GM18520 (cell line): Measurements from ENCODE around the gene GRN.
A peak's percentile ranks its signal among the peaks of the same experiment; 100 is the strongest.

Experiments used
- ATAC-seq: cut with Tn5 transposase; IDR thresholded peaks from one replicate; pipeline ENCODE4 v1.9.1; 2021; ENCODE audit not compliant: unreplicated experiment

The GRN gene

DNA sequence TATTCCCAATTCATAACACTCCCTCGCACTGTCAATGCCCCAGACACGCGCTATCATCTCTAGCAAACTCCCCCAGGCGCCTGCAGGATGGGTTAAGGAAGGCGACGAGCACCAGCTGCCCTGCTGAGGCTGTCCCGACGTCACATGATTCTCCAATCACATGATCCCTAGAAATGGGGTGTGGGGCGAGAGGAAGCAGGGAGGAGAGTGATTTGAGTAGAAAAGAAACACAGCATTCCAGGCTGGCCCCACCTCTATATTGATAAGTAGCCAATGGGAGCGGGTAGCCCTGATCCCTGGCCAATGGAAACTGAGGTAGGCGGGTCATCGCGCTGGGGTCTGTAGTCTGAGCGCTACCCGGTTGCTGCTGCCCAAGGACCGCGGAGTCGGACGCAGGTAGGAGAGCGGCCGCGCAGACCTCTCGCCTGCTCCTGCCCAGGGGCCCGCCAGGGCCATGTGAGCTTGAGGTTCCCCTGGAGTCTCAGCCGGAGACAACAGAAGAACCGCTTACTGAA is at the start of gene GRN:
Gene GRN, plus strand, starts transcription at position 364 of the 515 bp plus-strand sequence. CDS start 3,863 bp downstream, outside the sequence.
- peak; percentile 45 for ATAC-seq

DNA sequence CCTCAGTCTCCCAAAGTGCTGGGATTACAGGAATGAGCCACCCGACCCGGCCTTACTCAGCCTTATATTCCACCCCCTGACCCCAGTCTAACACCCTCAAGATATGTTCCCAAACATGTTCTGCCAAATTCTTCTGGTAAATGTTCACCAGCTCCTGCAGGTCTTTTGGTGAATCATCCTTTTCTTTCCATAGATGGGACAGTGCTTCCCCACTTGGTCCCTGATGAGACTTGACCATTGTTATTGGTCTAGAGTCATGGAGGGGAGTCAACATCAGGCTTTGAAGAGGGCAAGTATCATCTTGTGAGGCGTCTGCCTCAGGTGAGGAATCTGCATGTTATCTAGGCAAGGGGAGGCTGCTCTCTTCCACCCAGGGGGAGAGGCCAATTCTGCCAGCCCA is 47.1 kb upstream of the GRN start:
- no peak for ATAC-seq

DNA sequence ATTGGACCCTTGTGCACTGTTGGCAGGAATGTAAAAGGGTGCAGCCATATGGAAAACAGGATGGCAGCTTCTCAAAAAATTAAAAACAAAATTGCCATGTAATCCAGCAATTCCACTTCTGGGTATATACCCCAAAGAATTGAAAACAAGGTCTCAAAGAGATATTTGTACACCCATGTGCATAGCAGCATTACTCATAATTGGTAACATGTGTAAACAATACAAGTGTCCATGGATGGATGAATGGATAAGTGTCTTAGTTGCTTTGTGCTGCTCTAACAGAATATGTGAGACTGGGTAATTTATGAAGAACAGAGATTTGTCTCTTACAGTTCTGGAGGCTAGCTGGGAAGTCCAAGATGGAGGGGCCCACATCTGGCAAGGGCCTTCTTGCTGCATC is 40.5 kb upstream of the GRN start:
- no peak for ATAC-seq

DNA sequence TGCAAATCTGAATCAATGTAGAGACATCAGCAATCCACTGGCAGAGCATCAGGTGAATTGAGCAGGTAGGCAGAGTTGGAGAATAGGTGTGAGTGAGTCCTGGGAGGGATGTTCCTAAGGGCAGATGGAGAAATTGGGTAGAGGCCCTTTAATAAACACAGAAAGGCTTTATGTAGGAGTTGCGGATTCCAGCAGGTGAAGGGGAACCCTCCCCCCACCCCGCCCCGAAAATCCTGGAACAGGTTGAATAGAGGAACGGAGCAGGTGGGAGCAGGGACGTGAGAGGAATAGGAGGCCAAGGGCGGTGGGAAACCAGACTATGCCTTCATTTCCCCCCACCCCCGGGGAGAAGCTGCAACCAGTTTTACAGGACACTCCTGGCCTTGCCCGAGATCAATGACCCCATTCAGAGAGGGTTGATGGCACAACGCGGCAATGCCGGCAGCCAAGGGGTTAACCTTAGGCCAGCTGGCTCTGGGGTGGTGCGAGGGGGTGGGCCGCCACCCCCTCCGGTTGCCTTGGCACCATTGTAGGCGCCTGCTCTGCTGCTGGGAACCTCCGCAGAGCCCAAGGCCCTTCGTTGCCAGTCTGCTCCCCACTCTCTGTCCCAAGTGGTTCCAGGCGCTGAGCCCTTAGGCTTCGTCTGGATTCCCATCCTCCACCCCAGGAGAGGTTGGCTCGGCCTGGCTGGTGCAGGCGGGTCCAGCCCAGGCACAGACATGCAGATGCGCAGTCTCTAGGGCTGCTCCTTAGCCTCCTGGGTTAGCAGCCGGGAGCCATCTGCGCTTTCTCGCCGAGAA is 37.5 kb upstream of the GRN start:
- no peak for ATAC-seq

DNA sequence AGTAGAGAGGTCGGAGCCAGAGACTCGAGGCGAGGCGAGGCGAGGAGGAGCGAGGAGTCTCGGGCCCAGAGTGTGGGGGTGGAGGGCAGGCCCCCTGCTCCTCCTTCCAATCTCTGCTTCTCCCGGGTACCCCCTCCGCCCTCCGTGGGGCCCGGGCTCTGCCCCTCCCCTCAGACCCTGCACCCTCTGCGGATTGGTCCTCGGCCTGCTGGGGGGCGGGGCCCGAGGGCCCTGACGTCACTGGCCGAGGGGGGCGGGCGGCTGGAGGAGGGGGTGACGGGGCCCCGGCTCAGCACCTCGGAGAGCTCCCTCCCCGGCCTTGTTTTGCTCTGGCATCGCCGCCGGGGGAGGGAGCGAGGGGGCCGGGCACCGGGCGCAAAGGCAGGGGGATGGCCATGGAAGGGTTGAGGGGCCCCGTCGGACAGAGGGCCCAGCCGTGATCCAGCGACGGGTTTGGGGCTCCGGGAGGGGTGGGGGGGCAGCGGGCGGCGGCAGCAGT is 36.7 kb upstream of the GRN start, which contains the start of gene RUNDC3A:
Gene RUNDC3A, plus strand, starts transcription at position 282 of the 499 bp plus-strand sequence. CDS start 232 bp downstream, outside the sequence.
- no peak for ATAC-seq

DNA sequence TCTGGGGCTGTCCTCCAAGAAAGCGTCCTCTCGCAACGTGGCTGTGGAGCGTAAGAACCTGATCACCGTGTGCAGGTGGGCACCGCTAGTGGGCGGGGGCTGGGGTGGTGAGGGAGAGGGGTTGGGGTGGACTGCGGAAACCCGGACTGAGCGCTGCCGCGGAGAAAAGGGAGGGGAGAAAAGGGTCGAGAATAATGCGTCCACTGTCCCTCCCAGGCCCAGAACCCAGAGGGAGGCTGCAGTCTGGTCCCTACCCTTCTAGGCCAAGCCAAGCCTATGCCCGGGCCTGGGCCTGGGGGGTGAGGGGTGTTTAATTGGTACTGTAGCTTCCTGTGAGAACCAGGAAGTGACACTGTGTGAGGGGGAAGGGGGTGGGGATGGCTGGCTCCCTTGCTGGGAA is 36.2 kb upstream of the GRN start:
- no peak for ATAC-seq

DNA sequence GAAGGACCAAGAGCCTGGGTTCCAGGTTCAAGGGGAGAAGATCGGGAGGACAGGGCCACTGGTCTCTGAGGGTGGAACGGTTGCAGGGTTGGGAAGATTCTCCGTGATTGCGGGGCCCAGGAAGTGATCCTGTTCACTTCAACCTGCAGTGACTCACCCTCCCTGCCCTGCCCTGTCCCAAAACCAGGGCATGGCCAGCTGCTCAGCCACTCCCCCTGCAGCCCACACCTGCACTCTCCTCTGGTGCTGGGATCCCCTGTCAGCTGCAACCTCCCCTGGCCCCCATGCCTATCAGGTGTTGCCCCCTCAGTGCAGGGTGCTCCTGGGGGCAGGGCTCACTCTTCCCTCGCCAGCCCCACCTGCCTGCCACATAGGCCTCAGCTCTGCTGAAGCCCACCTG is 35.6 kb upstream of the GRN start:
- ATAC-seq, result no peak

DNA sequence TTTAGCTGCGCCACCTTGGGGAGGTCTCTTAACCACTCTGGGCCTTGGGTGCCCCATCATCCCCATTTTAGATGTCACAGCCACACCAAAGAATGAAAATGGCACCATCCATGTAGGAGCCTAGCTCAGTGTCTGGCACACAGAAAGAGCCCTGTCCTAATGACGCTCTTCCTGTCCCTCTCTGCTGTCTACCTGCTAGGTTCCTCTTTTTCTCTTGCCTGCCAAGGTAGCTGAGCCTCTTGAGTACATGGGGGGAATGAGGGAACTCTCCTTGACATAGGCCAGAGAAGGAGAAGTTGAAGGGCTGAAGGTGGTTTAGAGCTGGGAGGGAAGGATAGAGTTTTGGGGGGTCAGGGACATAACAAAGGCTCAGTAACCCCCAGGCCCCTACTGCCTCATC is 34.9 kb upstream of the GRN start:
- no peak for ATAC-seq

DNA sequence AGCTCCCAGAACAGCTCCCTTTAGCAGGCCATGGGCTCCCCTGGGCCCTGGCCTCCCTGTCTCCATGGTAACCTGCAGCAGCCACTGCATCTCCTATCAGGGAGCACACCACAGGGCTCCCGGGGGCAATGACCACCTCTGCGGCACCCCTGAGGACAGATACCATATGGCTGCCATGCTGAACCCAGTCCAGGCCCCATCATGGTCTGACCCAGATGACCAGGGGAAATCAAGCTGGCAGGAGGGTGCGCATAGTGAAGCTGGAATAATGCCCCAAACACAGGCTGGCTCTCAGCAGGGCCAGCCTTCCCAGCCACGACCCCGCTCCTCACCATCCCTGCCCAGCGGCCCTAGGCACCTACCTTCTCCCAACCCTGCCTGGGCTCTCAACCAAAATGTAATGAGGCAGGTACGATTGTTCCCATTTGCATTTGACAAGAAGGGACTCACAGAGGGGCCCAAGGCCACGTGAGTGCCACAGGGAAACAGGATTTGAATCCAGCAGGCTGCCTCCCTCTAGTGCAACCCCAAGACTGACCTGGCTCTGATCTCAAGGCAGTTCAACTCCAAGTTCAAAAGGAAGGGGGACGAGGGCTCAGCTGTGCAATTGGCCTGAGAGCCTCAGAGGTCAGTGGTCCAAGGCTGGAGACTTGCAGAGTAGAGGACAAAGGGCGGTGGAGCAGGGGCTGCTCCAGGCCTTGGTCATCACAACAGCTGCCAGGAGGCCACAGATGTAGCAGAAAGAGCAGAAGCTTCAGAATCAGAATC is 34.3 kb upstream of the GRN start:
- no peak for ATAC-seq

DNA sequence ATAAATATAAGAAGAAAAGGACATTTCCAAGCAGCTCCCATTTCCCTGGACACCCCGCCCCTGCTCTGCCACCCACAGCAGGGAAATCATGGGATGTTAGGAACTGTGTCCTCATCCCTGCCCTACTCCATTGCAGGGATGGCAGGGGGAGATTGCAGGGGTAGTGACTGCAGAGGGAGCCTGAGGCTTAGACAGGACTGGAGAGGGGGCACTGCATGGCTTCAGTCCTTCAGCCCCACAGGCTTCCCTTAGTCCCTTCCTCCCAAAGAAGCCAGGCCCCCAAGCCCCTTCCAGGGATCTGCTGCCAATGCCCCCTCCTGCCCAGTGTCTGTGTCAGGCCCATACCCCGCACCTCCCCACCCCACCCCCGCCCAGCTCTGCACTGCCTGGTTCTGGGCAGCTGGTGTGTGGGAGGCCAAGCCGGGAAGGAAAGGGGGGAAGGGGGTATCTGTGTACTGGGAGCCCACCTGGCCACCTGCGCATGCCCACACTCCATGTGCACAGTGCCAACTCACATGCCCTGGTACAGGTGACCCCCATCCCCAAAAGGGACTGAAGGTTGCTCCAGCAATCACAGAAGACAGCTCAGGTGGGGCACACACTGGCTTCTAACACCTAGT is 33.4 kb upstream of the GRN start:
- ATAC-seq, result no peak

DNA sequence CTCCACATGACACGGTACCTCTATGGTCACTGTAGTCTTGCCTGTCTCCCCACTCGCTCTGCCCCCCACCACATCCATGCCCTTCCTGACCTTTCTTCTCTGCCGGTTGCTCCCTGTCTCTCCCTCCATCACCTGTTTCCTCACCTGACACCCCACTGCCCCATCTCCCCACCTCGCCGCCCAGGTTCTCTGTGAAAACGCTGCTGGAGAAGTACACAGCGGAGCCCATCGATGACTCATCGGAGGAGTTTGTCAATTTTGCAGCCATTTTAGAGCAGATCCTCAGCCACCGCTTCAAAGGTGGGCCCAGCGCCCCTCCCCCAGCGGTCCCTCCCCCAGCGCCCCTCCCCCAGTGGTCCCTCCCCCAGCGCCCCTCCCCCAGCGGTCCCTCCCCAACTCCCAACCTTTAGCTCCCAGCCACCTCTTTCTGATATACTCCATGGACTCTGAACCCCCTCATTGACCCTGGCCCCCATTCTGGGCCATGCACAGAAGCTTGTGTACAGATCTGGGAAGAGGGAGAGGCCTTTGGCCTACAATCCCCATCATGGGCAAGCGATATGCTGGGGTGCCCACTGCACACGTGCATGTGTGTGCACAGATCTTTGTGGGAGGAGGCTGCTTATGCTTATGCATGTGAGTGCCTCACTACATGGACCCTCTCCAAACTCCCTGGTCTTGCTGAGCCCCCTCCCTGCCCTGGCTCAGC is 32.6 kb upstream of the GRN start:
- ATAC-seq, result no peak

DNA sequence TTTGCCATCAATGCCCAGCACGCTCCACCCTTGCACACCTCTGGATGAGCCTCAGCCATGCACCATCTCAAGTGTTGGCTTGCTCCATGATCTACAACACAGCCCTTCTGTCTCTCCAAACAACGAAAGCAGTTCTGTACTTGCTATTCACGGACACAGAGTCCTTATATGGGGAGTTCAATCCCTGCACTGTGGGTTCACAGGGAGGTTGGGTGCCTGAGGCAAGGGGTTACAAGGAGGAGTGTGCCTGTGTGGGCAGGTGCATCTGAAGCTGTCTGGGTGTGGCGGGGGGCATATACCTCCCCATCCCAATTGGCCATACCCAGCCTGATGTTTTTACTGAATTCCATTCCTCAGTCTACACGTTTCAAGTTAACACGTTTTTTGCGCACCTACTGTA is 31.1 kb upstream of the GRN start:
- no peak for ATAC-seq

DNA sequence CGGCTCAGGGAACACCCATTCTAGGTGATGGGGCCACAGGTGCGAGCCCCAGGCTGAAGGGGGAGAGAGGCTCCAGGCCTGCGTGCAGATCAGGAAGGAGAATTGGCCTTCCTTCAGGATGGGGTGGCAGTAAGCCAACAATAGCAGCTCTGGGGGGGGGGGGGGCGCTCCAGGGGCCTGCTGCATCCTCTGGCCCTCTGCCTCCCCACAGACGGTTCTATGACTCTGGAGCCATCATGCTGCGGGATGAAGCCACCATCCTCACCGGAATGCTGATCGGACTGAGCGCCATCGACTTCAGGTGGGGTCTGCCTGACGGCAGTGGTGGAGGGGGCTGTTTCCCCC is 30.6 kb upstream of the GRN start:
- ATAC-seq, result no peak

DNA sequence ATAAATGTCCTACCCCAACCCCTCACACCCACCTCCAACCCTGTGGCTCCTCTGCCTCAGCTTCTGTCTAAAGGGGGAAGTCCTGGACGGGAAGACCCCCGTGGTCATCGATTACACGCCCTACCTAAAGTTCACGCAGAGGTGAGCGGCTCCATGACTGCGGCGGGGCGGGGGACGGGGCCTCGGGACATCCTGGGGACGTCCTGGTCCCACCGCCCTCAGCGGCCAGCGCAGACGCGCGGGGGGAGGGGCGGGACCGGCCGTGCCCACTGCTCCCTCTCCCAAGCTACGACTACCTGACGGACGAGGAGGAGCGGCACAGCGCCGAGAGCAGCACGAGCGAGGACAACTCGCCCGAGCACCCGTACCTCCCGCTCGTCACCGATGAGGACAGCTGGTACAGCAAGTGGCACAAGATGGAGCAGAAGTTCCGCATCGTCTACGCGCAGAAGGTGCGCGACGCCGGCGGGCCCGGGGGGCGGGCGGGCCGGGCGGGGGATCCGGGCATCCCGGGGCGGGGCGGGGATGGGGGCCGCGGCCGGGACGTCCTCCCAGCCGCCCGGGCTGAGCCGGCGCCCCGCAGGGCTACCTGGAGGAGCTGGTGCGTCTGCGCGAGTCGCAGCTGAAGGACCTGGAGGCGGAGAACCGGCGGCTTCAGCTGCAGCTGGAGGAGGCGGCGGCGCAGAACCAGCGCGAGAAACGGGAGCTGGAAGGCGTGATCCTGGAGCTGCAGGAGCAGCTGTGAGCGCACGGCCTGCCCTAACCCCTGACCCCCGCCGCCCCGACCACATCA is 30.0 kb upstream of the GRN start:
- ATAC-seq, result no peak

DNA sequence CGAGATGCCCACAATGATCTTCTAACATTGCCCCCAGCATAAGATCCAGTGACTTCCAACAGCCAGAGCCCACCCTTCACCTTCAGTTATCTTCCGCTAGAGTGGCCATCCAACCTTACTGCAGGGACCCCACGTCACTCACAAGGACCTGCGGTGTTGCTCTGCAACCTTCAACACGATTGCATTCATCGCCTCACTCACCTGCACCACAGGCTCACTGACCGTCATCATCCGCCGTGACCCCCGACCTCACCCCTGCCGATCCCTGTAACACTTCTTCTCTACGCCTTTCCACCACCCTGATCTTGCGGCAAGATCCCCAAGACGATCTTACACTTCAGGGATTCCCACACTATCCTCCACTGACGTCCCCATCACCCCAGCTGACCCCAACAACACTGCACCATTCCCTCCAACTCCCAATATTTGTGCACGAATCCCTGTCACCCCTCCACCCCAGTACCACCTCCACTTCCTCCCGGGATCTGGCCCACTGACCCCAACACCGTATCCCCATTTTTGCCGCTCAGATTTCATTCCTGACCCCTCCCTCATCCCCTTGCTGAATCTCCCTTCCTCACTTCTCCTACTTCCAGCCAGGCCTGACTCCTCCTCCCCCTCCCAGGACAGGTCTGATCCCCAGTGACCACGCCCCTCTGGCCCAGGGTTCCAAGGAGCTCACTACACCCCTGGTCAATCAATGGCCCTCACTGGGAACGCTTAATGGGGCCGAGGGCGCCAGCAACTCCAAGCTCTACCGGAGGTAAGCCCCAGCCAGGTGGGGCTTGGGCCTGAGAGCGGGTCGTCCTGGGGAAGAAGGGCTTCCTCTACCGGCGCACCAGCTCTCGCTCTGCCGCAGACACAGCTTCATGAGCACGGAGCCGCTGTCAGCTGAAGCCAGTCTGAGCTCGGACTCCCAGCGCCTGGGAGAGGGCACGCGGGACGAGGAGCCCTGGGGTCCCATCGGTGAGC is 29.1 kb upstream of the GRN start:
- no peak for ATAC-seq

DNA sequence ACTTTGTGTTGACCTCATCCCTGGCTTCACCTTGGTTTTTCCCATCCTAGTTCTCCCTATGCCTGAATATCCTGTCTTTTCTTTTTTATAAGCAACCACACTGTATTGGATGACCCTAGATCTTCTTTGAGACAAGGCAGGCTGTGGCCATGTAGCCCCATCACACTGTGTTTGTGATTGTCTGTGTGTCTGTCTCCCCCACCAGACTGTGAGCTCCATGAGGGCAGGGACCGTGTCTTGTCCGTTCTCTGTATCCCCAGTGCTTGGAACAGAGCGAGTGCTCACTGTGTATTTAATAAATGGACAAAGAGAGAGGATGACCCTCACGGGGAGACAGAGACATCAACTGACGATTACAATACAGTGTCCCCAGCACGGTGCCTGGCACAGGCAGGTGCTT is 27.6 kb upstream of the GRN start:
- no peak for ATAC-seq

DNA sequence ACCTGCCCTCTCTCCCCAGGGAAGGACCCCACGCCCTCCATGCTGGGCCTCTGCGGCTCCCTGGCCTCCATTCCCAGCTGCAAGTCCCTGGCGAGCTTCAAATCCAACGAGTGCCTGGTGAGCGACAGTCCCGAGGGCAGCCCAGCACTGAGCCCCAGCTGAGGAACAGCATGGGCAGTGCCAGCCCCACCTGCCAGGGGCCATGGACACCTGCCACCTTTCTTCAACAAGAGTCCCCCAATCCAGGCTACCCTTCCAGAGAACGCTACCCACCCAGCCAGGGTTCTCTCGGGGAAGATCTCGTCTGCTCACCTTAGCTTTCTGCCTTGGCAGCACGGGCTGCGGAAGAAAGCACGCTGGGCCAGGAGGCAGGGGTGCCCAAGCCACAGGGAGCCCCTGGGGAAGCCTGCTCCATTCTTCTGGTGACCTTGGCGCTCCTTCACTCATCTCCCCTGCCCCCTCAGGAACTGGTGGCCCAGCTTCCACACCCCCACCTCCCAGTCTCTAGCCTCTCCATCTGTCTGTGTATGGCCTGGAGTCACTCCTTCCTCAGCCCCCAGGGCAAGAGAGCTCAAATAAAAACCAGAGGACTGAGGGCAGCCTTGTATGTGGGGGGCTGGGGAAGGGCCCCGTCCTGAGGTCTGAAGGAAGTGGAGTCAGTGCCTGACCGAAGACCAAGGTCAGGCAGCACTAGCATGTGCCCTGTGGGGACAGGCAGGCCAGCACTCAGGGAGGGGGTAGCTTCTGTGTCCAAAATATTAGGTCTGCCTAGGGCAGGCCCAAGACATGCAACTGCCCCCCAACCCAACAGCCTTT is 26.8 kb upstream of the GRN start:
- ATAC-seq, result no peak

DNA sequence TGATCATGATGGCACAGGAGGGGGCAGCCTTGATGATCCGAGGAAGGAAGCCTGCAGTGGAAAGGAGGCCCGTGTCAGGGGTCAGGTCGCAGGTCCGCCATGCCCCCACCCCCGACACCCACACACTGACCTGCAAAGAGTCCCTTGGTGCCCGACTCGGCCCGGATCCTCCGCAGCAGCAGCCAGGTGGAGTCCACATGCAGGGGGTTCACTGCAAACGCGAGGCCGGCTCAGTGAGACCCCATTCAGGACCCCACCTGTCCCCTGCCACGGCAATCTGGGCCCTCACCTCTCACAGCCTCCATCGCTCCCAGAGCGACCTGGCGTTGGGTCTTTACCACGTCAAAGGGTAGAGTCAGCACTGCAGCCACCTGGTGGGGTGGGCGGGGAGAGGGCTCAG is 25.0 kb upstream of the GRN start:
- no peak for ATAC-seq
